ENCODE measurements around the gene PNMA8C. TPM values are rescaled to one million over a fixed set of nuclear protein-coding genes. Genes with fewer than 3 reads are reported as not detected.

Gene PNMA8C
- total and polyA plus RNA-seq, 7 donors: 0.01 TPM; not detected in 6

GRCh38 chr19:46450737-46451136, 22.0 kb upstream of the PNMA8C start:
- no peak overlapping the region for H3K4me3 ChIP-seq
- H3K27me3 ChIP-seq (ENCODE audit: insufficient read depth in 3 of 3, low read length in 2 of 3): no peaks in the 10 kb centered on the region
- DNase-seq: no peak
- H3K27ac ChIP-seq: peak overlapping the region; percentile 56
- peaks cover 4% of the 10 kb centered on the region for H3K4me1 ChIP-seq
- WGBS, 3 donors: 44 to 50% (median 45%) methylated on average over 5 of the region's 5 CpGs
- ATAC-seq: no peak
- no peaks in the 10 kb centered on the region for H3K9me3 ChIP-seq
- no peaks in the 10 kb centered on the region for H3K36me3 ChIP-seq (ENCODE audit: insufficient read depth in 1 of 2, low read depth in 1 of 2)
- no peak for TF ChIP-seq CTCF (IDR thresholded peaks at IDR 0.05)
- intact Hi-C loops (cut with DNase I): no loop called here

GRCh38 chr19:46449228-46449627, 20.5 kb upstream of the PNMA8C start:
- ATAC-seq (no peak), DNase-seq (no peak)
- no peak for TF ChIP-seq CTCF (IDR thresholded peaks at IDR 0.05)
- intact Hi-C loops (cut with DNase I): no loop called here
- Histone ChIP-seq H3K9me3 (no peaks in the 10 kb centered on the region), H3K27ac (no peak overlapping the region), H3K36me3 (ENCODE audit: insufficient read depth in 1 of 2, low read depth in 1 of 2) (no peaks in the 10 kb centered on the region), H3K27me3 (ENCODE audit: insufficient read depth in 3 of 3, low read length in 2 of 3) (no peaks in the 10 kb centered on the region), H3K4me1 (peaks cover 4% of the 10 kb centered on the region), H3K4me3 (no peak overlapping the region)
- 62 to 71% (median 63%) methylated on average over 7 of the region's 7 CpGs for WGBS, 3 donors

GRCh38 chr19:46448601-46449000, 19.9 kb upstream of the PNMA8C start:
- H3K4me3 ChIP-seq: no peak overlapping the region
- H3K27me3 ChIP-seq (ENCODE audit: insufficient read depth in 3 of 3, low read length in 2 of 3): no peaks in the 10 kb centered on the region
- DNase-seq (no peak), ATAC-seq (no peak)
- 78 to 94% (median 83%) methylated on average over 10 of the region's 10 CpGs for WGBS, 3 donors
- intact Hi-C loops (cut with DNase I): no loop called here
- no peak for TF ChIP-seq CTCF (IDR thresholded peaks at IDR 0.05)
- peaks cover 4% of the 10 kb centered on the region for H3K4me1 ChIP-seq
- H3K27ac ChIP-seq: no peak overlapping the region
- H3K36me3 ChIP-seq (ENCODE audit: insufficient read depth in 1 of 2, low read depth in 1 of 2): no peaks in the 10 kb centered on the region
- no peaks in the 10 kb centered on the region for H3K9me3 ChIP-seq

GRCh38 chr19:46447824-46448223, 19.1 kb upstream of the PNMA8C start:
- ATAC-seq (no peak), DNase-seq (no peak)
- Histone ChIP-seq H3K36me3 (ENCODE audit: insufficient read depth in 1 of 2, low read depth in 1 of 2) (no peaks in the 10 kb centered on the region), H3K4me3 (no peak overlapping the region), H3K9me3 (no peaks in the 10 kb centered on the region), H3K27ac (no peak overlapping the region), H3K27me3 (ENCODE audit: insufficient read depth in 3 of 3, low read length in 2 of 3) (no peaks in the 10 kb centered on the region), H3K4me1 (peaks cover 8% of the 10 kb centered on the region)
- intact Hi-C loops (cut with DNase I): no loop called here
- no peak for TF ChIP-seq CTCF (IDR thresholded peaks at IDR 0.05)
- 45 to 58% (median 52%) methylated on average over 5 of the region's 5 CpGs for WGBS, 3 donors

GRCh38 chr19:46447006-46447405, 18.3 kb upstream of the PNMA8C start:
- Histone ChIP-seq H3K36me3 (ENCODE audit: insufficient read depth in 1 of 2, low read depth in 1 of 2) (no peaks in the 10 kb centered on the region), H3K4me1 (peaks cover 10% of the 10 kb centered on the region), H3K9me3 (no peaks in the 10 kb centered on the region), H3K27ac (no peak overlapping the region), H3K27me3 (ENCODE audit: insufficient read depth in 3 of 3, low read length in 2 of 3) (no peaks in the 10 kb centered on the region), H3K4me3 (no peak overlapping the region)
- ATAC-seq (no peak), DNase-seq (no peak)
- WGBS, 3 donors: 54 to 57% (median 56%) methylated on average over 3 of the region's 3 CpGs
- no peak for TF ChIP-seq CTCF (IDR thresholded peaks at IDR 0.05)
- intact Hi-C loops (cut with DNase I): no loop called here
